H1 (cell line): Measurements from ENCODE around the gene SRSF3. TPM values are rescaled to one million over a fixed set of nuclear protein-coding genes. Genes with fewer than 3 reads are reported as not detected.

Source experiments
- CTCF ChIA-PET: fragments of 300-600 bp; sonication (Branson Sonifier 250); formaldehyde crosslinking; loops from one replicate; lab custom pipeline; 2021; ENCODE audit not compliant: partially characterized antibody; lab: Charles Lee
- POLR2A ChIA-PET: fragments of 300-600 bp; sonication (Branson Sonifier 250); formaldehyde crosslinking; loops from one replicate; lab custom pipeline; 2021; ENCODE audit warnings: inconsistent platforms; ENCODE audit not compliant: partially characterized antibody; lab: Charles Lee
- DNase-seq, 2 experiments: peaks; one replicate each; pipeline versions ENCODE4 v3.0.0 to v3.0.0-alpha.2; 2010 to 2022; ENCODE audit warnings: low spot score in 2 of 2, low read depth in 1 of 2, mixed read lengths in 1 of 2
- FAIRE-seq: peaks from 2 replicates; lab custom pipeline; 2011; peaks lifted over from hg19 to GRCh38; lab: Jason Lieb, UNC
- H2AFZ ChIP-seq: 2 replicates; pipeline ENCODE4 v1.8.1; 2012; ENCODE audit warnings: low read length, inconsistent platforms
- H2AK5ac ChIP-seq: 2 replicates; pipeline ENCODE4 v1.6.1; 2013; ENCODE audit warnings: low read depth, low read length
- H2BK120ac ChIP-seq: replicated peaks from 2 replicates; pipeline ENCODE3; 2013; ENCODE audit warnings: low read depth, low read length, inconsistent platforms
- H2BK12ac ChIP-seq: 2 replicates; pipeline ENCODE4 v1.6.1; 2013; ENCODE audit warnings: low read depth, low read length
- H2BK15ac ChIP-seq: 2 replicates; pipeline ENCODE4 v1.6.1; 2013; ENCODE audit warnings: low read length
- H2BK20ac ChIP-seq: 2 replicates; pipeline ENCODE4 v1.6.1; 2013; ENCODE audit warnings: low read length
- H2BK5ac ChIP-seq: 2 replicates; pipeline ENCODE4 v1.6.1; 2013; ENCODE audit warnings: low read depth, low read length
- H3K14ac ChIP-seq: 2 replicates; pipeline ENCODE4 v1.6.1; 2013; ENCODE audit warnings: inconsistent platforms; ENCODE audit not compliant: insufficient read length
- H3K18ac ChIP-seq: 2 replicates; pipeline ENCODE4 v1.6.1; 2013; ENCODE audit warnings: low read length; ENCODE audit errors: extremely low read depth
- H3K23ac ChIP-seq: 2 replicates; pipeline ENCODE4 v1.6.1; 2013; ENCODE audit warnings: inconsistent platforms; ENCODE audit not compliant: insufficient read length
- H3K23me2 ChIP-seq: 2 replicates; pipeline ENCODE4 v1.6.1; 2013; ENCODE audit warnings: low read depth, low read length
- H3K27ac ChIP-seq: 2 replicates; pipeline ENCODE4 v1.6.1; 2011; ENCODE audit warnings: low read depth, low read length, inconsistent platforms
- H3K27me3 ChIP-seq, 4 experiments: replicated peaks in 1 of 4; 1 replicate in 1 of 4; 2 replicates in 3 of 4; pipeline versions ENCODE4 v1.6.1 to v1.8.1; 2011 to 2013; ENCODE audit warnings: low read length in 3 of 4, mild to moderate bottlenecking in 3 of 4, inconsistent platforms in 2 of 4, mixed read lengths in 2 of 4, moderate library complexity in 1 of 4; ENCODE audit not compliant: control insufficient read depth in 3 of 4, insufficient read depth in 3 of 4; ENCODE audit errors: extremely low read depth in 1 of 4
- H3K36me3 ChIP-seq, 4 experiments: 2 replicates each; pipeline versions ENCODE4 v1.6.1 to v1.8.1; 2011 to 2013; ENCODE audit warnings: mild to moderate bottlenecking in 4 of 4, low read length in 3 of 4, moderate library complexity in 2 of 4, control low read depth in 1 of 4, inconsistent platforms in 1 of 4; ENCODE audit not compliant: insufficient read depth in 4 of 4, control insufficient read depth in 2 of 4
- H3K4ac ChIP-seq: replicated peaks from 2 replicates; pipeline ENCODE3; 2013; ENCODE audit warnings: low read length, low read depth, mixed read lengths, inconsistent platforms; ENCODE audit not compliant: insufficient read length
- H3K4me1 ChIP-seq, 4 experiments: replicated peaks in 1 of 4; 1 replicate in 1 of 4; 2 replicates in 3 of 4; pipeline versions ENCODE4 v1.6.1 to v1.8.1; 2011 to 2013; ENCODE audit warnings: low read length in 3 of 4, inconsistent platforms in 2 of 4, mixed read lengths in 1 of 4; ENCODE audit not compliant: insufficient read depth in 4 of 4, control insufficient read depth in 3 of 4
- H3K4me2 ChIP-seq, 2 experiments: 2 replicates each; pipeline versions ENCODE4 v1.6.1 to v1.8.1; 2011 to 2013; ENCODE audit warnings: low read depth in 2 of 2, low read length in 2 of 2, control low read depth in 1 of 2, inconsistent platforms in 1 of 2, mild to moderate bottlenecking in 1 of 2; ENCODE audit not compliant: insufficient read depth in 1 of 2
- H3K4me3 ChIP-seq, 4 experiments: fragments of 200-600, 300-600 bp in 1 of 4; sonication (generic), shearing (Covaris generic), sonication (Bioruptor Twin) in 1 of 4; 2 replicates each; pipeline versions ENCODE4 v1.5.1 to v1.8.1; 2011 to 2016; ENCODE audit warnings: low read length in 4 of 4, low read depth in 3 of 4, control low read depth in 2 of 4, inconsistent platforms in 2 of 4, mild to moderate bottlenecking in 2 of 4, mixed read lengths in 1 of 4, moderate library complexity in 1 of 4; ENCODE audit not compliant: insufficient read depth in 2 of 4; ENCODE audit errors: extremely low read depth in 1 of 4
- H3K56ac ChIP-seq: replicated peaks from 2 replicates; pipeline ENCODE3; 2013; ENCODE audit warnings: low read depth, mild to moderate bottlenecking, mixed read lengths, low read length, inconsistent platforms; ENCODE audit not compliant: insufficient read length
- H3K79me1 ChIP-seq: 2 replicates; pipeline ENCODE4 v1.6.1; 2013; ENCODE audit warnings: low read depth, low read length, control low read depth
- H3K79me2 ChIP-seq, 2 experiments: 2 replicates each; pipeline versions ENCODE4 v1.6.1 to v1.8.1; 2012 to 2013; ENCODE audit warnings: low read length in 2 of 2, mild to moderate bottlenecking in 2 of 2, inconsistent platforms in 1 of 2; ENCODE audit not compliant: insufficient read depth in 2 of 2, control insufficient read depth in 1 of 2
- H3K9ac ChIP-seq, 4 experiments: replicated peaks in 1 of 4; 1 replicate in 1 of 4; 2 replicates in 3 of 4; pipeline versions ENCODE4 v1.6.1 to v1.8.1; 2011 to 2013; ENCODE audit warnings: low read depth in 3 of 4, low read length in 3 of 4, control low read depth in 2 of 4, mild to moderate bottlenecking in 2 of 4, moderate library complexity in 2 of 4, inconsistent platforms in 1 of 4; ENCODE audit errors: extremely low read depth in 1 of 4
- H3K9me3 ChIP-seq, 2 experiments: 2 replicates each; pipeline versions ENCODE4 v1.6.1 to v1.8.1; 2012 to 2013; ENCODE audit warnings: mild to moderate bottlenecking in 2 of 2, moderate library complexity in 2 of 2, control low read depth in 1 of 2, inconsistent platforms in 1 of 2, low read depth in 1 of 2, low read length in 1 of 2, mixed read lengths in 1 of 2; ENCODE audit not compliant: insufficient read depth in 2 of 2
- H4K20me1 ChIP-seq, 2 experiments: replicated peaks in 1 of 2; 2 replicates each; pipeline versions ENCODE3 to v1.8.1; 2011 to 2013; ENCODE audit warnings: inconsistent platforms in 2 of 2, low read length in 2 of 2, mild to moderate bottlenecking in 1 of 2; ENCODE audit not compliant: insufficient read depth in 2 of 2, control insufficient read depth in 1 of 2
- H4K5ac ChIP-seq: 2 replicates; pipeline ENCODE4 v1.6.1; 2013; ENCODE audit warnings: low read length, low read depth, mixed read lengths, inconsistent platforms; ENCODE audit not compliant: insufficient read length
- H4K8ac ChIP-seq: 2 replicates; pipeline ENCODE4 v1.8.0; 2013; ENCODE audit warnings: mild to moderate bottlenecking, moderate library complexity, low read length, inconsistent platforms; ENCODE audit not compliant: insufficient read depth; ENCODE audit errors: extremely low read depth
- H4K91ac ChIP-seq: replicated peaks from 2 replicates; pipeline ENCODE3; 2013; ENCODE audit warnings: low read length, mixed read lengths, inconsistent platforms; ENCODE audit not compliant: insufficient read length
- BACH1 ChIP-seq: IDR thresholded peaks from 2 replicates; pipeline ENCODE4 v1.6.1; 2012; ENCODE audit warnings: low read length, improper control_type of control experiment
- WGBS, 2 experiments: shearing (Covaris generic) in 1 of 2; methylation state at CpG; one replicate each; pipeline versions ENCODE4 v1.1.6 to v1.1.7; 2013 to 2015; ENCODE audit warnings: low lambda C conversion rate in 2 of 2, mixed read lengths in 2 of 2, inconsistent platforms in 1 of 2, low coverage in 1 of 2, missing lambda C conversion rate in 1 of 2; ENCODE audit not compliant: insufficient replicate concordance in 2 of 2, insufficient coverage in 1 of 2, insufficient read length in 1 of 2; ENCODE audit errors: extremely low coverage in 1 of 2, missing lambda C conversion rate in 1 of 2; 5-methylcytosine and 5-hydroxymethylcytosine counted together
- polyA plus RNA-seq, 7 experiments: library from polyadenylated mRNA; depleted of rRNA in 3 of 7; stranded (reverse) in 5 of 7; unstranded in 2 of 7; fragments of >200 nt in 5 of 7; fragments of 200-250 nt in 2 of 7; gene quantifications; 1 replicate in 5 of 7; 2 replicates in 1 of 7; 4 replicates in 1 of 7; pipeline versions ENCODE4 v1.2.1 to v1.2.3, GENCODE V29; 2011 to 2013; ENCODE audit warnings: missing spikeins in 2 of 7, mixed read lengths in 2 of 7
- total RNA-seq: library from RNA; stranded (reverse); fragmentation: NEBNext Ultra II Directional; extraction: Animal tissue kit (Norgen Biotek cat#: 25700); gene quantifications from 2 replicates; pipeline ENCODE4 v1.2.1, GENCODE V29; 2021

Gene SRSF3
- total and polyA plus RNA-seq, 2 of the 8 experiments (the other 6 are each of a cell fraction or from before 2014, with no cell fraction given): 471 to 689 TPM

DNA sequence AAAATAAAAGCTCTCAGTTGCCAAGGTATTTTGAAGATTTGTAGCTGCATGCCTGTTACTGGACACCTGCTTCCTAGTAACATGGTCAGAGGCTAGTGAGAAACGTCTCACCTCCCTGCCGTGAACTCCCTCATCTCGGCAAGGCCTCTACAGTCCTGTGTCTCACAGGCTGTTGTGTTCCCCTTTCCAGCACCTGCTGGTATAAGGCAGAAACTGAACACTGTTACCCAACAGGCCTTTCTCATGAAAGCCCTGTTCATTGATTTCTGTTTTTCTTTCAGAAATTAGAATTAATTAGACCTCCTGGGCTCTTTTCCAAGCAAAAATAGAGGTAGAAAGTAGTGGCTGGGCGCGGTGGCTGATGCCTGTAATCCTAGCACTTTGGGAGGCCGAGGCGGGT, 17.6 kb upstream of the SRSF3 start:
- Histone ChIP-seq H2BK5ac (no peak overlapping the region), H4K20me1 (no peaks in the 10 kb centered on the region), H3K36me3 (no peaks in the 10 kb centered on the region), H3K4me3 (no peak overlapping the region), H3K18ac (no peak overlapping the region)
- no peak for FAIRE-seq
- no peak for TF ChIP-seq BACH1
- TF ChIP-seq, all 59 proteins: peak for 0
- Histone ChIP-seq H2AFZ (no peak overlapping the region), H3K4me1 (no peaks in the 10 kb centered on the region), H3K56ac (no peak overlapping the region), H3K4me2 (no peak overlapping the region), H2BK12ac (no peak overlapping the region), H3K9me3 (no peaks in the 10 kb centered on the region), H3K79me1 (no peaks in the 10 kb centered on the region), H3K79me2 (no peaks in the 10 kb centered on the region), H4K5ac (no peak overlapping the region), H3K9ac (no peak overlapping the region), H2BK120ac (no peak overlapping the region), H3K4ac (no peak overlapping the region), H4K91ac (no peak overlapping the region), H4K8ac (no peak overlapping the region), H2BK15ac (no peak overlapping the region), H2AK5ac (no peak overlapping the region), H2BK20ac (no peak overlapping the region), H3K27me3 (no peaks in the 10 kb centered on the region), H3K14ac (no peak overlapping the region), H3K27ac (no peak overlapping the region), H3K23me2 (peaks cover 2% of the 10 kb centered on the region; the same call in 1 of the 2 replicates), H3K23ac (no peak overlapping the region)
- 93% methylated on average over 7 of the region's 7 CpGs; no CpG with 5 or more reads in 1 of the 2 experiments for WGBS, 2 experiments
- ChIA-PET CTCF (no interaction called here), POLR2A (interaction anchor here (6.2 kb wide), 1 partner anchor 21 kb away, joined by 69 read pairs; the partner anchor contains the start of gene SRSF3)
- DNase-seq: no peak
